WTC11 (cell line): Measurements from ENCODE around the gene ROMO1. TPM values are rescaled to one million over a fixed set of nuclear protein-coding genes. Genes with fewer than 3 reads are reported as not detected.

Experiments
- ATAC-seq: fragments of 200-7000 bp; cut with Tn5 transposase; 2 replicates; pipeline ENCODE4 v1.10.0; 2021; ENCODE audit warnings: mild to moderate bottlenecking, moderate library complexity
- CTCF ChIA-PET: fragments of 300-600 bp; sonication (Branson Sonifier 250); formaldehyde crosslinking; loops from one replicate; lab custom pipeline; 2021; ENCODE audit warnings: antibody characterized with exemption; lab: Charles Lee
- POLR2A ChIA-PET: fragments of 350-600 bp; sonication (Branson Sonifier 250); formaldehyde crosslinking; loops from one replicate; lab custom pipeline; 2021; ENCODE audit warnings: antibody characterized with exemption; lab: Charles Lee
- DNase-seq: peaks from one replicate; pipeline ENCODE4 v3.0.0; 2021; ENCODE audit warnings: low spot score
- H3K27ac Mint-ChIP-seq: 2 replicates; pipeline ENCODE4 v1.8.0; 2021; ENCODE audit warnings: mixed read lengths
- H3K27me3 Mint-ChIP-seq: 2 replicates; pipeline ENCODE4 v1.8.0; 2021; ENCODE audit warnings: low read depth, mild to moderate bottlenecking, moderate library complexity, mixed read lengths
- H3K36me3 Mint-ChIP-seq: 2 replicates; pipeline ENCODE4 v1.8.0; 2021; ENCODE audit warnings: mixed read lengths
- H3K4me1 Mint-ChIP-seq: 2 replicates; pipeline ENCODE4 v1.8.0; 2022; ENCODE audit warnings: mixed read lengths
- H3K4me3 Mint-ChIP-seq: 2 replicates; pipeline ENCODE4 v1.8.0; 2021; ENCODE audit warnings: mild to moderate bottlenecking, moderate library complexity, mixed read lengths
- H3K9me3 Mint-ChIP-seq: 2 replicates; pipeline ENCODE4 v1.8.0; 2021; ENCODE audit warnings: mixed read lengths
- E2F4 ChIP-seq: sonication (generic); formaldehyde crosslinking; IDR thresholded peaks from 2 replicates; pipeline ENCODE4 v1.8.1; 2022; ENCODE audit warnings: low read depth, mild to moderate bottlenecking, moderate library complexity, missing genetic modification reagents, borderline replicate concordance
- ERG ChIP-seq: fragments of 250-450 bp; sonication (Bioruptor Pico); IDR thresholded peaks from 2 replicates; pipeline ENCODE4 v1.8.0; 2021; ENCODE audit warnings: mild to moderate bottlenecking
- ESRRA ChIP-seq: sonication (generic); formaldehyde crosslinking; IDR thresholded peaks from 2 replicates; pipeline ENCODE4 v1.8.1; 2022; ENCODE audit warnings: mild to moderate bottlenecking, missing genetic modification reagents, borderline replicate concordance
- MYBL2 ChIP-seq: sonication (generic); formaldehyde crosslinking; IDR thresholded peaks from 2 replicates; pipeline ENCODE4 v1.8.1; 2023; ENCODE audit warnings: mild to moderate bottlenecking, moderate library complexity, missing genetic modification reagents
- NFATC4 ChIP-seq: fragments of 250-450 bp; sonication (Bioruptor Pico); IDR thresholded peaks from 2 replicates; pipeline ENCODE4 v1.9.0; 2021; ENCODE audit warnings: mild to moderate bottlenecking
- NR1H2 ChIP-seq: sonication (generic); formaldehyde crosslinking; IDR thresholded peaks from 2 replicates; pipeline ENCODE4 v1.9.0; 2021; ENCODE audit warnings: mild to moderate bottlenecking, moderate library complexity, missing genetic modification reagents
- RORB ChIP-seq: fragments of 250-450 bp; sonication (Bioruptor Pico); IDR thresholded peaks from 2 replicates; pipeline ENCODE4 v1.9.0; 2021; ENCODE audit warnings: mild to moderate bottlenecking
- SMAD3 ChIP-seq: sonication (generic); formaldehyde crosslinking; IDR thresholded peaks from 2 replicates; pipeline ENCODE4 v1.8.0; 2022; ENCODE audit warnings: missing genetic modification reagents, mild to moderate bottlenecking, borderline replicate concordance
- SMAD4 ChIP-seq: sonication (generic); formaldehyde crosslinking; IDR thresholded peaks from 2 replicates; pipeline ENCODE4 v1.8.0; 2022; ENCODE audit warnings: mild to moderate bottlenecking, missing genetic modification reagents
- TEAD4 ChIP-seq: sonication (generic); formaldehyde crosslinking; IDR thresholded peaks from 2 replicates; pipeline ENCODE4 v1.8.0; 2022; ENCODE audit warnings: mild to moderate bottlenecking, missing genetic modification reagents
- ZNF317 ChIP-seq: sonication (generic); formaldehyde crosslinking; IDR thresholded peaks from 2 replicates; pipeline ENCODE4 v1.8.1; 2023; ENCODE audit warnings: low read depth, mild to moderate bottlenecking, moderate library complexity, missing genetic modification reagents, borderline replicate concordance
- ZNF425 ChIP-seq: fragments of 250-450 bp; sonication (Bioruptor Pico); conservative IDR thresholded peaks from 2 replicates; pipeline ENCODE4 v1.9.0; 2021; ENCODE audit warnings: mild to moderate bottlenecking
- ZNF671 ChIP-seq: fragments of 250-450 bp; sonication (Bioruptor Pico); IDR thresholded peaks from 2 replicates; pipeline ENCODE4 v1.8.0; 2021; ENCODE audit warnings: mild to moderate bottlenecking
- total RNA-seq: library from RNA; stranded (reverse); gene quantifications from 3 replicates; pipeline ENCODE4 v1.2.3, GENCODE V29; 2021
- TF ChIP-seq, protein P1 (sequence below): sonication (generic); formaldehyde crosslinking; IDR thresholded peaks from 2 replicates; pipeline ENCODE4 v1.8.0; 2022; ENCODE audit warnings: mild to moderate bottlenecking, missing genetic modification reagents

ROMO1 gene
- total RNA-seq, 1 experiment from 2014 or later = 213 TPM

DNA sequence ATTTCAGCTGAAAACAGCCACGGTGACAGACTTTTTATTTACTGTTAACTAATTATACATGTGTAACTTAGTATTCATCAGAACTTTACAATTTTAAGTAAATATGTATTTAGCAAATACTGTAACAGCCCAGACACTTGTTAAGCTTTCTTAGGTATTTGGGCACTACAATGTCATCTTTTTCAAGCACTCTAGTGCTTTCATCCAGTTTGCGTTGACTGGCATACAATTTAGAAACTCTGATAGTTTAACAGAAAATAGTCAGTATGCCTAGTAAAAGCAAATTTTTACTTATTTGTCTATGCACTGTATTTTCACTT lies 32.2 kb downstream of the ROMO1 start:
- no peak overlapping the region for H3K27ac Mint-ChIP-seq
- TF ChIP-seq RORB = no peak
- TF ChIP-seq NFATC4 (CRISPR knock-in tag) = 0 out of 2 replicates have a peak, but pooled peaks have one; percentile 70
- TF ChIP-seq NR1H2 (CRISPR knock-in tag) = no peak
- no peak for TF ChIP-seq SMAD4
- TF ChIP-seq ERG (CRISPR knock-in tag) = peak; percentile 79; the same call in 1 of the 2 replicates
- no peak for TF ChIP-seq ESRRA (CRISPR knock-in tag)
- ChIA-PET CTCF (no interaction called here), POLR2A (no interaction called here)
- H3K4me1 Mint-ChIP-seq = peaks cover 5% of the 10 kb centered on the region
- peaks cover 81% of the 10 kb centered on the region for H3K36me3 Mint-ChIP-seq
- DNase-seq = no peak
- H3K9me3 Mint-ChIP-seq = no peaks in the 10 kb centered on the region
- H3K4me3 Mint-ChIP-seq = no peak overlapping the region
- no peak for ATAC-seq
- no peaks in the 10 kb centered on the region for H3K27me3 Mint-ChIP-seq

DNA sequence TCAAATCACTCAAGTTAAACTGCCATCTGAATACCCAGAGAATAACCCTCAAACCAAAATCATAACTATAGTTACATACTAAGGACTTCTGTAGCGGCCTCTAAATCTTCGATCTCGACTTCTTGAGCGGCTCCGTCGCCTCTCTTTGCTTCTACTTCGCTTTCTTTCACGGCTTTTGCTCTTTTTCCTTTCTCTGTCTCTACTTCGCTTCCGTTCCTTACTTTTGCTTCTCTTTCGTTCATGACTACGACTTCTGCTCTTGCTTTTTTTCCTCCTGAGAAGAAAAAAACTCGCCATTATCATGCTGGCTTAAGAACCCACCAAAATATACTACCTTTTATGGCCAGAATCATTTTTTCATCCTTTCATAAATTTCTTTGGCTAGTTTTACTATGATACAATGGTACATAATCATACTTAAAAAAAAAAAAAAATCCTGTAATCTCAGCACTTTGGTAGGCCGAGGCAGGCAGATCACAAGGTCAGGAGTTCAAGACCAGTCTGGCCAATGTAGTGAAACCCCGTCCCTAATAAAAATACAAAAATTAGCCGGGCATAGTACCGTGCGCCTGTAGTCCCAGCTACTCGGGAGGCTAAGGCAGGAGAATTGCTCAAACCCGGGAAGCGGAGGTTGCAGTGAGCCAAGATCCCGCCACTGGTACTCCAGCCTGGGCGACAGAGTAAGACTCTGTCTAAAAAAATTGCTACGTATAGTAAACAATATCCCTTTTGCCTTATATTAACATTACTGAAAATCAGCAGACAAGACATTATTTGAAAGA lies 32.8 kb downstream of the ROMO1 start:
- Mint-ChIP-seq H3K9me3 (no peaks in the 10 kb centered on the region), H3K4me3 (no peak overlapping the region), H3K36me3 (peaks cover 80% of the 10 kb centered on the region), H3K27ac (no peak overlapping the region; the same call in 1 of the 2 replicates), H3K4me1 (peaks cover 5% of the 10 kb centered on the region), H3K27me3 (no peaks in the 10 kb centered on the region)
- POLR2A ChIA-PET = interaction anchor here (0.6 kb wide), 1 partner anchor 19 kb away, joined by 5 read pairs; no protein-coding TSS in a partner anchor
- DNase-seq (no peak), ATAC-seq (no peak)
- TF ChIP-seq ZNF317 = no peak
- TF ChIP-seq, protein P1, sequence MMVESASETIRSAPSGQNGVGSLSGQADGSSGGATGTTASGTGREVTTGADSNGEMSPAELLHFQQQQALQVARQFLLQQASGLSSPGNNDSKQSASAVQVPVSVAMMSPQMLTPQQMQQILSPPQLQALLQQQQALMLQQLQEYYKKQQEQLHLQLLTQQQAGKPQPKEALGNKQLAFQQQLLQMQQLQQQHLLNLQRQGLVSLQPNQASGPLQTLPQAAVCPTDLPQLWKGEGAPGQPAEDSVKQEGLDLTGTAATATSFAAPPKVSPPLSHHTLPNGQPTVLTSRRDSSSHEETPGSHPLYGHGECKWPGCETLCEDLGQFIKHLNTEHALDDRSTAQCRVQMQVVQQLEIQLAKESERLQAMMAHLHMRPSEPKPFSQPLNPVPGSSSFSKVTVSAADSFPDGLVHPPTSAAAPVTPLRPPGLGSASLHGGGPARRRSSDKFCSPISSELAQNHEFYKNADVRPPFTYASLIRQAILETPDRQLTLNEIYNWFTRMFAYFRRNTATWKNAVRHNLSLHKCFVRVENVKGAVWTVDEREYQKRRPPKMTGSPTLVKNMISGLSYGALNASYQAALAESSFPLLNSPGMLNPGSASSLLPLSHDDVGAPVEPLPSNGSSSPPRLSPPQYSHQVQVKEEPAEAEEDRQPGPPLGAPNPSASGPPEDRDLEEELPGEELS = no peak
- CTCF ChIA-PET = no interaction called here

- POLR2A ChIA-PET = interaction anchor here (0.6 kb wide), 2 partner anchors 19 to 1609 kb away, joined by 5 to 6 read pairs; no protein-coding TSS in a partner anchor
- no peak for DNase-seq
- ATAC-seq = no peak
- no peak for TF ChIP-seq ERG (CRISPR knock-in tag)
- TF ChIP-seq ZNF671 = no peak
- TF ChIP-seq MYBL2 (CRISPR knock-in tag) = no peak
- no peak for TF ChIP-seq TEAD4 (CRISPR knock-in tag)
- no peak for TF ChIP-seq SMAD3 (CRISPR knock-in tag)
- TF ChIP-seq, all 79 proteins: peak for 0
- H3K4me3 Mint-ChIP-seq = no peak overlapping the region
- H3K9me3 Mint-ChIP-seq = no peaks in the 10 kb centered on the region
- H3K27me3 Mint-ChIP-seq = no peaks in the 10 kb centered on the region
- peaks cover 85% of the 10 kb centered on the region for H3K36me3 Mint-ChIP-seq
- CTCF ChIA-PET = no interaction called here
- H3K4me1 Mint-ChIP-seq = peaks cover 5% of the 10 kb centered on the region
- H3K27ac Mint-ChIP-seq = no peak overlapping the region
Measured at GRCh38 chr20:35732644-35732982, 33.4 kb downstream of the ROMO1 start.

- CTCF ChIA-PET = no interaction called here
- no peak for TF ChIP-seq MYBL2 (CRISPR knock-in tag)
- TF ChIP-seq ZNF425 = no peak
- no peak for TF ChIP-seq E2F4
- Mint-ChIP-seq H3K4me3 (no peak overlapping the region), H3K27ac (no peak overlapping the region), H3K9me3 (peaks cover 4% of the 10 kb centered on the region; the same call in 1 of the 2 replicates), H3K4me1 (peaks cover 12% of the 10 kb centered on the region), H3K36me3 (peaks cover 92% of the 10 kb centered on the region), H3K27me3 (no peaks in the 10 kb centered on the region)
- no peak for DNase-seq
- POLR2A ChIA-PET = interaction anchor here (1.5 kb wide), 1 partner anchor 10 kb away, joined by 4 read pairs; no protein-coding TSS in a partner anchor
- no peak for ATAC-seq
Measured at GRCh38 chr20:35734374-35734773, 35.2 kb downstream of the ROMO1 start.
